ENCODE results near the gene GADD45B. TPM values are rescaled to one million over a fixed set of nuclear protein-coding genes. Genes with fewer than 3 reads are reported as not detected.
A peak's percentile ranks its signal among the peaks of the same experiment; 100 is the strongest.

The GADD45B gene
- total RNA-seq, 1 experiment from 2014 or later: 24.7 TPM

GRCh38 chr19:2484178-2484937 is 8.4 kb downstream of the GADD45B start:
- H3K4me2 ChIP-seq: no peak overlapping the region
- H3K27me3 ChIP-seq (ENCODE audit: insufficient read depth, low read depth): no peaks in the 10 kb centered on the region
- BruUV-seq (replicated peaks): no TSS peak
- intact Hi-C loops (cut with micrococcal nuclease; ENCODE audit: unreplicated experiment): no loop called here
- H3K9me2 ChIP-seq (ENCODE audit: insufficient read depth): no peaks in the 10 kb centered on the region
- TF ChIP-seq EZH2 (IDR thresholded peaks at IDR 0.05; ENCODE audit: low read depth) (no peak), CTCF (conservative IDR thresholded peaks at IDR 0.05) (no peak)
- H3K4me3 ChIP-seq: no peak overlapping the region
- POLR2A ChIA-PET (ENCODE audit: unreplicated experiment): interaction anchor here (0.7 kb wide), 1 partner anchor 19 kb away, joined by 4 read pairs; no protein-coding TSS in a partner anchor
- CTCF ChIA-PET: no interaction called here
- no peak overlapping the region for H2AFZ ChIP-seq
- no peaks in the 10 kb centered on the region for H4K20me1 ChIP-seq (ENCODE audit: insufficient read depth)
- H3K4me1 ChIP-seq (replicated peaks; ENCODE audit: insufficient read depth): peaks cover 11% of the 10 kb centered on the region
- no peaks in the 10 kb centered on the region for H3K36me3 ChIP-seq (ENCODE audit: low read depth)
- H3K27ac ChIP-seq: no peak overlapping the region
- H3K79me2 ChIP-seq (ENCODE audit: low read depth): no peaks in the 10 kb centered on the region
- H3F3A ChIP-seq (ENCODE audit: insufficient read depth, low read depth): no peaks in the 10 kb centered on the region
- DNase-seq: peak in 1 of 2 experiments; percentile 62
- H3K9me3 ChIP-seq (ENCODE audit: insufficient read depth, low read depth): no peaks in the 10 kb centered on the region

GRCh38 chr19:2485428-2485827 is 9.5 kb downstream of the GADD45B start:
- Histone ChIP-seq H3K9me2 (ENCODE audit: insufficient read depth) (no peaks in the 10 kb centered on the region), H3K27me3 (ENCODE audit: insufficient read depth, low read depth) (no peaks in the 10 kb centered on the region), H3K27ac (no peak overlapping the region), H3K36me3 (ENCODE audit: low read depth) (no peaks in the 10 kb centered on the region), H3K4me1 (replicated peaks; ENCODE audit: insufficient read depth) (peaks cover 7% of the 10 kb centered on the region; the same call in 1 of the 2 replicates), H3F3A (ENCODE audit: insufficient read depth, low read depth) (peaks cover 2% of the 10 kb centered on the region; the same call in 1 of the 2 replicates), H2AFZ (no peak overlapping the region), H3K79me2 (ENCODE audit: low read depth) (no peaks in the 10 kb centered on the region), H3K4me3 (no peak overlapping the region), H4K20me1 (ENCODE audit: insufficient read depth) (no peaks in the 10 kb centered on the region), H3K9me3 (ENCODE audit: insufficient read depth, low read depth) (no peaks in the 10 kb centered on the region), H3K4me2 (no peak overlapping the region)
- intact Hi-C loops (cut with micrococcal nuclease; ENCODE audit: unreplicated experiment): no loop called here
- DNase-seq: no peak
- POLR2A ChIA-PET (ENCODE audit: unreplicated experiment): no interaction called here
- TF ChIP-seq EZH2 (IDR thresholded peaks at IDR 0.05; ENCODE audit: low read depth) (no peak), CTCF (conservative IDR thresholded peaks at IDR 0.05) (no peak)
- no TSS peak for BruUV-seq (replicated peaks)
- CTCF ChIA-PET: no interaction called here

- CTCF ChIA-PET: no interaction called here
- no peaks in the 10 kb centered on the region for H4K20me1 ChIP-seq (ENCODE audit: insufficient read depth)
- intact Hi-C loops (cut with micrococcal nuclease; ENCODE audit: unreplicated experiment): no loop called here
- DNase-seq: no peak
- BruUV-seq (replicated peaks): no TSS peak
- H3K27ac ChIP-seq: no peak overlapping the region
- POLR2A ChIA-PET (ENCODE audit: unreplicated experiment): no interaction called here
- H3K27me3 ChIP-seq (ENCODE audit: insufficient read depth, low read depth): no peaks in the 10 kb centered on the region
- H3K9me2 ChIP-seq (ENCODE audit: insufficient read depth): no peaks in the 10 kb centered on the region
- no peaks in the 10 kb centered on the region for H3K79me2 ChIP-seq (ENCODE audit: low read depth)
- H3K4me3 ChIP-seq: no peak overlapping the region
- H2AFZ ChIP-seq: no peak overlapping the region
- H3K4me2 ChIP-seq: no peak overlapping the region
- H3F3A ChIP-seq (ENCODE audit: insufficient read depth, low read depth): peaks cover 17% of the 10 kb centered on the region; the same call in 1 of the 2 replicates
- H3K36me3 ChIP-seq (ENCODE audit: low read depth): no peaks in the 10 kb centered on the region
- TF ChIP-seq EZH2 (IDR thresholded peaks at IDR 0.05; ENCODE audit: low read depth) (no peak), CTCF (conservative IDR thresholded peaks at IDR 0.05) (no peak)
- H3K9me3 ChIP-seq (ENCODE audit: insufficient read depth, low read depth): no peaks in the 10 kb centered on the region
- peaks cover 22% of the 10 kb centered on the region for H3K4me1 ChIP-seq (replicated peaks; ENCODE audit: insufficient read depth)
Observed at GRCh38 chr19:2487090-2487489, 11.2 kb downstream of the GADD45B start.
